Spleen (tissue), 11 donors: ENCODE data around the gene ZFYVE28. TPM values are rescaled to one million over a fixed set of nuclear protein-coding genes. Genes with fewer than 3 reads are reported as not detected.
A peak's percentile ranks its signal among the peaks of the same experiment; 100 is the strongest.

Experiments
- DNase-seq: peaks from one replicate; pipeline ENCODE4 v3.0.0-alpha.2; 2020
- H3K27ac ChIP-seq, 8 donors: fragments of 200-600 bp; sonication (generic) in 7 of 8; 1 replicate in 4 of 8; 2 replicates in 4 of 8; pipeline versions ENCODE4 v1.5.0 to v1.8.0; 2016 to 2021; ENCODE audit warnings: inconsistent platforms in 4 of 8, mild to moderate bottlenecking in 4 of 8, moderate library complexity in 1 of 8
- H3K27me3 ChIP-seq, 7 donors: fragments of 200-600 bp; sonication (generic) in 6 of 7; replicated peaks in 1 of 7; 1 replicate in 4 of 7; 2 replicates in 3 of 7; pipeline versions ENCODE4 v1.5.0 to v1.8.0; 2016 to 2021; ENCODE audit warnings: inconsistent platforms in 3 of 7, mild to moderate bottlenecking in 1 of 7
- H3K36me3 ChIP-seq, 6 donors: fragments of 200-600 bp; sonication (generic) in 5 of 6; 1 replicate in 4 of 6; 2 replicates in 2 of 6; pipeline versions ENCODE4 v1.5.0 to v1.8.0; 2016 to 2021; ENCODE audit warnings: inconsistent platforms in 2 of 6
- H3K4me1 ChIP-seq, 6 donors: fragments of 200-600 bp; sonication (generic) in 5 of 6; 1 replicate in 3 of 6; 2 replicates in 3 of 6; pipeline versions ENCODE4 v1.5.0 to v1.8.0; 2016 to 2021; ENCODE audit warnings: inconsistent platforms in 3 of 6
- H3K4me3 ChIP-seq, 8 donors: fragments of 200-600 bp; sonication (generic) in 7 of 8; 1 replicate in 4 of 8; 2 replicates in 4 of 8; pipeline versions ENCODE4 v1.5.0 to v1.8.0; 2016 to 2021; ENCODE audit warnings: inconsistent platforms in 4 of 8, mild to moderate bottlenecking in 4 of 8, moderate library complexity in 2 of 8
- H3K9me3 ChIP-seq, 8 donors: fragments of 200-600 bp; sonication (generic) in 7 of 8; 1 replicate in 4 of 8; 2 replicates in 4 of 8; pipeline versions ENCODE4 v1.5.0 to v1.8.0; 2016 to 2021; ENCODE audit warnings: inconsistent platforms in 4 of 8
- CTCF ChIP-seq, 11 experiments: fragments of 200-600 bp in 7 of 11; fragments of 450-650 bp in 4 of 11; sonication (generic) in 4 of 11; IDR thresholded peaks in 8 of 11; conservative IDR thresholded peaks in 3 of 11; 1 replicate in 7 of 11; 2 replicates in 4 of 11; pipeline versions ENCODE4 v1.4.0 to v1.8.0; 2016 to 2021; ENCODE audit warnings: antibody characterized with exemption in 11 of 11, inconsistent platforms in 4 of 11, mild to moderate bottlenecking in 1 of 11
- POLR2A ChIP-seq, 3 donors: fragments of 450-650 bp; IDR thresholded peaks; one replicate each; pipeline ENCODE4 v1.5.1; 2017; ENCODE audit warnings: antibody characterized with exemption in 3 of 3, mild to moderate bottlenecking in 1 of 3
- POLR2AphosphoS5 ChIP-seq, 3 donors: sonication (generic); formaldehyde crosslinking; IDR thresholded peaks; one replicate each; pipeline ENCODE4 v1.5.1; 2017; ENCODE audit warnings: antibody characterized with exemption in 3 of 3
- WGBS, 5 donors: extraction: QIAGEN DNeasy Blood & Tissue Kit in 3 of 5; methylation state at CpG; one replicate each; pipeline versions ENCODE4 v1.1.5 to v1.1.7; 2013 to 2018; 5-methylcytosine and 5-hydroxymethylcytosine counted together
- intact Hi-C: fragments of 100-400 bp; cut with DNase I; formaldehyde crosslinking; loops from one replicate; pipeline ENCODE4 v1.15.0; 2023; ENCODE audit warnings: low total_unique reads
- polyA plus RNA-seq, 3 donors: library from polyadenylated mRNA; stranded (reverse); fragments of 200-250 nt; gene quantifications; one replicate each; pipeline ENCODE4 v1.2.1, GENCODE V29; 2013
- total RNA-seq, 7 donors: library from RNA; depleted of rRNA in 3 of 7; stranded (reverse); fragments of >200 nt in 3 of 7; fragmentation: NEBNext Ultra II Directional in 4 of 7; extraction: Animal tissue kit (Norgen Biotek cat#: 25700) in 4 of 7; gene quantifications; one replicate each; pipeline versions ENCODE4 v1.1.0 to v1.2.1, GENCODE V29; 2016 to 2021
- donor health status: healthy with polysubstance abuse.
- donor health status: DM: no; HTN: no; CAD: no; lungs with moderate emphysema.
- donor health status: DM: no; HTN: no; CAD: no.
- donor health status: Bipolar disorder and iron deficiency.
- donor health status: healthy.
- donor health status: DM: no; HTN: no; CAD: no.
- donor health status: DM: yes; HTN: yes; CAD: no.

ZFYVE28 gene
- total and polyA plus RNA-seq, 10 donors = 2.7 to 31.3 (median 12.6) TPM

GRCh38 chr4:2425386-2426068, 7.1 kb upstream of the ZFYVE28 start:
- TF ChIP-seq POLR2AphosphoS5 (IDR thresholded peaks at IDR 0.05) (no peak), POLR2A (IDR thresholded peaks at IDR 0.05) (no peak), CTCF (IDR thresholded peaks at IDR 0.05 in 8 of 11, conservative IDR thresholded peaks at IDR 0.05 in 3 of 11) (no peak)
- H3K4me1 ChIP-seq = no peaks in the 10 kb centered on the region
- intact Hi-C loops = no loop called here
- no peak overlapping the region for H3K4me3 ChIP-seq
- 88 to 95% (median 90%) methylated on average over 9 to 13 of the region's 13 CpGs for WGBS, 5 donors
- H3K27ac ChIP-seq = no peak overlapping the region
- DNase-seq = peak; percentile 49
- H3K36me3 ChIP-seq = no peaks in the 10 kb centered on the region
- no peaks in the 10 kb centered on the region for H3K9me3 ChIP-seq
- H3K27me3 ChIP-seq = peaks cover 0 to 62% (median 0%) of the 10 kb centered on the region in 7 donors

GRCh38 chr4:2424581-2424980, 6.1 kb upstream of the ZFYVE28 start:
- H3K27ac ChIP-seq = no peak overlapping the region
- intact Hi-C loops = no loop called here
- TF ChIP-seq POLR2AphosphoS5 (IDR thresholded peaks at IDR 0.05) = no peak
- no peak for TF ChIP-seq POLR2A (IDR thresholded peaks at IDR 0.05)
- no peak for TF ChIP-seq CTCF (IDR thresholded peaks at IDR 0.05 in 8 of 11, conservative IDR thresholded peaks at IDR 0.05 in 3 of 11)

GRCh38 chr4:2423695-2424094, 5.2 kb upstream of the ZFYVE28 start:
- Histone ChIP-seq H3K4me1 (peaks cover 6 to 14% (median 10%) of the 10 kb centered on the region in 6 donors), H3K27me3 (peaks cover 0 to 77% (median 10%) of the 10 kb centered on the region in 7 donors), H3K27ac (no peak overlapping the region), H3K4me3 (no peak overlapping the region), H3K9me3 (no peaks in the 10 kb centered on the region), H3K36me3 (no peaks in the 10 kb centered on the region)
- WGBS, 5 donors = 81 to 93% (median 91%) methylated on average over 4 to 10 of the region's 10 CpGs
- TF ChIP-seq POLR2A (IDR thresholded peaks at IDR 0.05) (no peak), POLR2AphosphoS5 (IDR thresholded peaks at IDR 0.05) (no peak), CTCF (IDR thresholded peaks at IDR 0.05 in 8 of 11, conservative IDR thresholded peaks at IDR 0.05 in 3 of 11) (no peak)
- intact Hi-C loops = no loop called here
- peak; percentile 65 for DNase-seq

More at GRCh38 chr4:2424581-2424980, 6.1 kb upstream of the ZFYVE28 start:
- H3K9me3 ChIP-seq = no peaks in the 10 kb centered on the region
- H3K4me3 ChIP-seq = no peak overlapping the region
- no peaks in the 10 kb centered on the region for H3K36me3 ChIP-seq
- peaks cover 0 to 72% (median 9%) of the 10 kb centered on the region in 7 donors for H3K27me3 ChIP-seq
- 76 to 88% (median 85%) methylated on average over 9 to 10 of the region's 10 CpGs for WGBS, 5 donors
- DNase-seq = peak; percentile 69
- peaks cover under 1 to 5% (median 2%) of the 10 kb centered on the region in 6 donors for H3K4me1 ChIP-seq

- H3K36me3 ChIP-seq = no peaks in the 10 kb centered on the region
- no peak overlapping the region for H3K4me3 ChIP-seq
- peak; percentile 66 for DNase-seq
- H3K4me1 ChIP-seq = peaks cover 6 to 15% (median 11%) of the 10 kb centered on the region in 6 donors
- no peak overlapping the region for H3K27ac ChIP-seq
- intact Hi-C loops = no loop called here
- TF ChIP-seq CTCF (IDR thresholded peaks at IDR 0.05 in 8 of 11, conservative IDR thresholded peaks at IDR 0.05 in 3 of 11) (no peak), POLR2AphosphoS5 (IDR thresholded peaks at IDR 0.05) (no peak), POLR2A (IDR thresholded peaks at IDR 0.05) (no peak)
- WGBS, 5 donors = 80 to 90% (median 86%) methylated on average over 2 to 4 of the region's 4 CpGs; no CpG with 5 or more reads in 1 of the 5 donors
- H3K27me3 ChIP-seq = peaks cover 0 to 75% (median 11%) of the 10 kb centered on the region in 7 donors
- no peaks in the 10 kb centered on the region for H3K9me3 ChIP-seq
Measured at GRCh38 chr4:2423066-2423465, 4.6 kb upstream of the ZFYVE28 start.
